A673 (cell line): Measurements from ENCODE around the gene NPRL2.

Experiments
- EZH2 ChIP-seq: fragments of 200-600 bp; sonication (generic); IDR thresholded peaks from 2 replicates; pipeline ENCODE4 v1.6.1; 2017; ENCODE audit warnings: borderline replicate concordance, low read depth, mild to moderate bottlenecking, mixed read lengths, antibody characterized with exemption, low read length; ENCODE audit not compliant: poor library complexity, severe bottlenecking
- TF ChIP-seq, protein P1 (sequence below): fragments of 300-800, 200-600 bp; sonication (generic); conservative IDR thresholded peaks from 2 replicates; pipeline ENCODE4 v1.5.1; 2017; ENCODE audit warnings: low read depth, mild to moderate bottlenecking, antibody characterized with exemption, low read length, moderate library complexity, mixed read lengths

GRCh38 chr3:50314342-50314741 lies 36.2 kb downstream of the NPRL2 start:
- TF ChIP-seq, protein P1, sequence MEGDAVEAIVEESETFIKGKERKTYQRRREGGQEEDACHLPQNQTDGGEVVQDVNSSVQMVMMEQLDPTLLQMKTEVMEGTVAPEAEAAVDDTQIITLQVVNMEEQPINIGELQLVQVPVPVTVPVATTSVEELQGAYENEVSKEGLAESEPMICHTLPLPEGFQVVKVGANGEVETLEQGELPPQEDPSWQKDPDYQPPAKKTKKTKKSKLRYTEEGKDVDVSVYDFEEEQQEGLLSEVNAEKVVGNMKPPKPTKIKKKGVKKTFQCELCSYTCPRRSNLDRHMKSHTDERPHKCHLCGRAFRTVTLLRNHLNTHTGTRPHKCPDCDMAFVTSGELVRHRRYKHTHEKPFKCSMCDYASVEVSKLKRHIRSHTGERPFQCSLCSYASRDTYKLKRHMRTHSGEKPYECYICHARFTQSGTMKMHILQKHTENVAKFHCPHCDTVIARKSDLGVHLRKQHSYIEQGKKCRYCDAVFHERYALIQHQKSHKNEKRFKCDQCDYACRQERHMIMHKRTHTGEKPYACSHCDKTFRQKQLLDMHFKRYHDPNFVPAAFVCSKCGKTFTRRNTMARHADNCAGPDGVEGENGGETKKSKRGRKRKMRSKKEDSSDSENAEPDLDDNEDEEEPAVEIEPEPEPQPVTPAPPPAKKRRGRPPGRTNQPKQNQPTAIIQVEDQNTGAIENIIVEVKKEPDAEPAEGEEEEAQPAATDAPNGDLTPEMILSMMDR: no peak
- no peak for TF ChIP-seq EZH2
